CD4-positive, alpha-beta T cell (primary cell): ENCODE results near the gene CRNKL1. TPM values are rescaled to one million over a fixed set of nuclear protein-coding genes. Genes with fewer than 3 reads are reported as not detected.

Source experiments
- ATAC-seq: fragments of 200-7000 bp; cut with Tn5 transposase; one replicate; pipeline ENCODE4 v1.10.0; 2022; ENCODE audit warnings: mild to moderate bottlenecking; ENCODE audit not compliant: poor library complexity
- CTCF ChIA-PET: fragments of 350-600 bp; sonication (Branson Sonifier 250); formaldehyde crosslinking; loops from one replicate; lab custom pipeline; 2021; ENCODE audit warnings: antibody characterized with exemption, inconsistent platforms; lab: Charles Lee
- POLR2A ChIA-PET: fragments of 350-600 bp; sonication (Branson Sonifier 250); formaldehyde crosslinking; loops from one replicate; lab custom pipeline; 2021; ENCODE audit warnings: antibody characterized with exemption, inconsistent platforms; lab: Charles Lee
- DNase-seq, 14 experiments: peaks; one replicate each; pipeline ENCODE4 v3.0.0-alpha.2; 2013 to 2020; ENCODE audit warnings: mixed read lengths in 2 of 14
- H3K27ac ChIP-seq, 2 donors: one replicate each; pipeline versions ENCODE4 v1.5.1 to v1.7.0; 2013; ENCODE audit warnings: low read length in 2 of 2, low read depth in 1 of 2, mild to moderate bottlenecking in 1 of 2
- H3K27me3 ChIP-seq, 2 experiments: 1 replicate in 1 of 2; 2 replicates in 1 of 2; pipeline versions ENCODE4 v1.6.1 to v1.7.0; 2013; ENCODE audit warnings: low read length in 2 of 2, control low read depth in 1 of 2, mild to moderate bottlenecking in 1 of 2, moderate library complexity in 1 of 2; ENCODE audit not compliant: insufficient read depth in 2 of 2, control insufficient read depth in 1 of 2
- H3K36me3 ChIP-seq: one replicate; pipeline ENCODE4 v1.6.1; 2013; ENCODE audit warnings: low read length, control low read depth; ENCODE audit not compliant: insufficient read depth
- H3K4me1 ChIP-seq: one replicate; pipeline ENCODE4 v1.6.1; 2013; ENCODE audit warnings: low read length, control low read depth; ENCODE audit not compliant: insufficient read depth
- H3K4me3 ChIP-seq: one replicate; pipeline ENCODE4 v1.5.1; 2013; ENCODE audit warnings: mild to moderate bottlenecking, low read length, moderate library complexity
- H3K9me3 ChIP-seq, 2 experiments: 1 replicate in 1 of 2; 2 replicates in 1 of 2; pipeline versions ENCODE4 v1.6.1 to v1.7.0; 2013; ENCODE audit warnings: low read length in 2 of 2, mild to moderate bottlenecking in 2 of 2, control low read depth in 1 of 2, moderate library complexity in 1 of 2; ENCODE audit not compliant: control insufficient read depth in 1 of 2, insufficient read depth in 1 of 2
- H3K27ac Mint-ChIP-seq: one replicate; pipeline ENCODE4 v1.8.0; 2020; ENCODE audit warnings: mixed read lengths
- H3K27me3 Mint-ChIP-seq: one replicate; pipeline ENCODE4 v1.8.0; 2021; ENCODE audit warnings: mixed read lengths
- H3K36me3 Mint-ChIP-seq: one replicate; pipeline ENCODE4 v1.8.0; 2021; ENCODE audit warnings: low read depth, mixed read lengths
- H3K4me1 Mint-ChIP-seq: one replicate; pipeline ENCODE4 v1.8.0; 2021; ENCODE audit warnings: low read depth, mixed read lengths
- H3K4me3 Mint-ChIP-seq: one replicate; pipeline ENCODE4 v1.8.0; 2020; ENCODE audit warnings: mild to moderate bottlenecking, mixed read lengths
- H3K9me3 Mint-ChIP-seq: one replicate; pipeline ENCODE4 v1.8.0; 2020; ENCODE audit warnings: mixed read lengths
- CTCF ChIP-seq: fragments of 200-600 bp; IDR thresholded peaks from one replicate; pipeline ENCODE4 v1.8.0; 2022; ENCODE audit warnings: antibody characterized with exemption, mild to moderate bottlenecking
- intact Hi-C, 2 experiments: fragments of 100-400 bp; cut with DNase I in 1 of 2; cut with micrococcal nuclease in 1 of 2; formaldehyde crosslinking; loops; one replicate each; pipeline versions ENCODE4 v1.15.1 to v1.9.0; 2023 to 2025; cut with DNase I, micrococcal nuclease
- total RNA-seq, 174 experiments: library from RNA in 2 of 174; stranded (reverse) in 2 of 174; gene quantifications; one replicate each; pipeline ENCODE4 v1.2.3 and lab custom pipeline; 2021 to 2026

Gene CRNKL1
- total RNA-seq, 2 experiments from 2014 or later: 24.3 to 26.1 TPM

DNA sequence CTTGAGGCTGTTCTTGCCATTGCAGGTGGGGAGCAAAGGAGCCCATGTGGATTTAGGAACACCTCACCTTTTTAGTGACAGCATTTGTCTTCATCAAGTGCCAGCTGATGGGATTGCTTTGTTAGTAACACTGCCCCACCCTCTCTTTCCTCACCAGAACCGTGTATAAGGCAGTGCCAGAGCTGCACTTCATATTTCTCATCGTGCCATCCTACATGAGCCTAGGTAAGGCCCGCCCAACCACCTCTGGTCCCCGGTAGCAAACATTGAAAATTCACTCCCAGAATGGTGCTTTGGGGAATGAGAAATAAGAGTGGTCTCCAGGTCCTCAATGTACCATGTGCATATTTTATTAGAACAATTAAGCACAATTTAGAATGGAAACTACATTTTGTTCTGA, 22.8 kb upstream of the CRNKL1 start:
- H3K27me3 Mint-ChIP-seq: peaks cover 3% of the 10 kb centered on the region

GRCh38 chr20:20073801-20074371, 21.6 kb upstream of the CRNKL1 start:
- Mint-ChIP-seq H3K27ac (no peak overlapping the region), H3K4me3 (no peak overlapping the region), H3K36me3 (no peaks in the 10 kb centered on the region), H3K9me3 (no peaks in the 10 kb centered on the region), H3K4me1 (no peaks in the 10 kb centered on the region), H3K27me3 (peaks cover 3% of the 10 kb centered on the region)
- no peak for DNase-seq
- intact Hi-C loops: no loop called here
- ChIA-PET CTCF (no interaction called here), POLR2A (no interaction called here)
- H3K4me1 ChIP-seq: no peaks in the 10 kb centered on the region
- H3K9me3 ChIP-seq: no peaks in the 10 kb centered on the region
- ATAC-seq: no peak
- H3K4me3 ChIP-seq: no peak overlapping the region
- TF ChIP-seq CTCF: no peak
- peaks cover 3 to 6% of the 10 kb centered on the region in 2 experiments for H3K27me3 ChIP-seq
- no peak overlapping the region for H3K27ac ChIP-seq
- no peaks in the 10 kb centered on the region for H3K36me3 ChIP-seq

More for the DNA sequence above, 22.8 kb upstream of the CRNKL1 start:
- no peaks in the 10 kb centered on the region for H3K4me1 ChIP-seq
- Mint-ChIP-seq H3K9me3 (no peaks in the 10 kb centered on the region), H3K4me3 (no peak overlapping the region), H3K4me1 (no peaks in the 10 kb centered on the region), H3K36me3 (no peaks in the 10 kb centered on the region), H3K27ac (no peak overlapping the region)
- H3K36me3 ChIP-seq: no peaks in the 10 kb centered on the region
- POLR2A ChIA-PET: no interaction called here
- TF ChIP-seq CTCF: no peak
- DNase-seq (no peak), ATAC-seq (no peak)
- intact Hi-C loops: no loop called here
- peaks cover 3 to 6% of the 10 kb centered on the region in 2 experiments for H3K27me3 ChIP-seq
- CTCF ChIA-PET: interaction anchor here (0.6 kb wide), 1 partner anchor 34 kb away, joined by 3 read pairs; no protein-coding TSS in a partner anchor
- H3K27ac ChIP-seq: no peak overlapping the region
- no peak overlapping the region for H3K4me3 ChIP-seq
- no peaks in the 10 kb centered on the region for H3K9me3 ChIP-seq

DNA sequence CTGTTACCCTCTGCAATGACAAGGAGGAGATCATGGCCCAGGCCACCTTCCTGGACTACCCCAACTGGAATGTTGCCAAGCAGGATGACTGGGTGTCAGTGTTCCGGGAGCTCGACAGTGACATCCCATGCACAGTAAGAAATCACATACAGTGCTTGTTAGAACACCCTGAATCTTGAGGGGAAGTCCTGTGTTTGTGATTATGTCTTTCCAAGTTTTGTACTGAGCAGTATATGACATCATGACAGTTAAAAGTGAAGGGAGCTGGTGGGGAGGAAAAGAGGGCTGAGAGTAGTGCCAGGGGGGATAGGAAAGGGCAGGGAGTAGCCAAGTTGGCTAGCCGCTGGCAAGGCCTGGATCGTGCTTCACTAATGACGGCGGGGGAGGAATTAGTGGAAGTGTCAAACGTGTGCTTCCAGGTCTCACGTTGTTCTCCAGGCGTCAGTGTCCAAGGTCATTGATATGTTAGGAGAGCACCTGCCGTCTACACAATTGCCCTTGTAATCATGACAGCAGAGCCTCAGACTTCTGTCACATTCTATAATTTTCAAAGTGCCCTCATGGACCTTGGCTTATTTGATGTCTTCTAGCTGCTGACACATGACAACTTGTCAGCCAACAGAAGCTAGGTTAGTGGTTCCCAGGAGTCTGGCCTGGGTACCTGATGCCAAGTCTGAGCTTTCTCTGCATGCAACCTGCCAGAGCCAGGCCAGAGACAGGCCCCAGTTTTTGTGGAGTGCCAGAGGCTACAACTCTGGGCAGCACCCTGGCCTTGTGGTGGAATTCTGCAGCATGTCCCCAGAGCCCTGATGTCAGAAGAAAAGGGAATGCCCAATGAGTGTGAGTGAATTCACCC, 18.8 kb upstream of the CRNKL1 start:
- no peaks in the 10 kb centered on the region for H3K4me1 Mint-ChIP-seq
- ChIA-PET CTCF (no interaction called here), POLR2A (no interaction called here)
- H3K36me3 ChIP-seq: no peaks in the 10 kb centered on the region
- no peak overlapping the region for H3K4me3 ChIP-seq
- no peak overlapping the region for H3K4me3 Mint-ChIP-seq
- H3K27me3 Mint-ChIP-seq: peaks cover 7% of the 10 kb centered on the region
- TF ChIP-seq CTCF: no peak
- intact Hi-C loops: no loop called here
- H3K27ac Mint-ChIP-seq: no peak overlapping the region
- no peak overlapping the region for H3K27ac ChIP-seq
- H3K9me3 Mint-ChIP-seq: no peaks in the 10 kb centered on the region
- H3K36me3 Mint-ChIP-seq: no peaks in the 10 kb centered on the region
- no peak for DNase-seq
- ATAC-seq: no peak
- no peaks in the 10 kb centered on the region for H3K4me1 ChIP-seq
- H3K9me3 ChIP-seq: no peaks in the 10 kb centered on the region
- peaks cover 0 to 3% of the 10 kb centered on the region in 2 experiments for H3K27me3 ChIP-seq
